Medulla oblongata (tissue), 1 donor: ENCODE results near the gene PRAMEF8.
"Not testable (repeated sequence)": the region's sequence is repeated elsewhere in the genome, so short reads cannot be mapped to it uniquely, and the experiment has no call there.

ENCODE experiments used
- DNase-seq: peaks from one replicate; pipeline ENCODE4 v3.0.0-alpha.2; 2015; ENCODE audit errors: extremely low spot score

Gene PRAMEF8

GRCh38 chr1:13285037-13285436 lies at the start of gene PRAMEF8:
TSS of gene PRAMEF8 (minus strand) at chr1:13285137. CDS start at chr1:13284091, 1,046 bp downstream.
- DNase-seq: not testable (repeated sequence)

DNA sequence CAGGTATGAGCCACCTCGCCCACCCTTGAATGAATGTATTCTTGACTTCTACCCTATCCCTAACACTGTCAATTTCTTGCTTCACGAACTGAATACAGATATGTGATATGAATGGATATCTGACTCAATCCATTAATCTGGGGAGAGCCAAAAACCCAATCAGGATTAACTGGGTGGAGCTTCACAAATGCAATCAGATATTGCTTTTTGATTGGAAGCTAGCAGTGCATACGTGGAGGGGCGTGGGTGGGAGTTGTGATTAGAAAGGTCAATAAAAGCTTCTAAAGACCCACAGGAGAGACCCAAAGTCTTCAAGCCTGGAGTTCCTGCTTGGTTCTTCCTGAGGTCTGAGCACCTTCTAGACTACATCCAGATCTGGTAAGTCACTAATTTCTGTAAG lies 30.3 kb upstream of the PRAMEF8 start, which contains the start of gene PRAMEF15:
PRAMEF15 (plus strand) TSS at position 301 of the 400 bp plus-strand sequence. CDS start 2,827 bp downstream, outside the sequence.
- not testable (repeated sequence) for DNase-seq

GRCh38 chr1:13303239-13303638 lies 18.3 kb upstream of the PRAMEF8 start, which contains the start of gene PRAMEF33:
TSS of gene PRAMEF33 (plus strand) at chr1:13303539. CDS start at chr1:13305955, 2,416 bp downstream.
- DNase-seq: not testable (repeated sequence)

DNA sequence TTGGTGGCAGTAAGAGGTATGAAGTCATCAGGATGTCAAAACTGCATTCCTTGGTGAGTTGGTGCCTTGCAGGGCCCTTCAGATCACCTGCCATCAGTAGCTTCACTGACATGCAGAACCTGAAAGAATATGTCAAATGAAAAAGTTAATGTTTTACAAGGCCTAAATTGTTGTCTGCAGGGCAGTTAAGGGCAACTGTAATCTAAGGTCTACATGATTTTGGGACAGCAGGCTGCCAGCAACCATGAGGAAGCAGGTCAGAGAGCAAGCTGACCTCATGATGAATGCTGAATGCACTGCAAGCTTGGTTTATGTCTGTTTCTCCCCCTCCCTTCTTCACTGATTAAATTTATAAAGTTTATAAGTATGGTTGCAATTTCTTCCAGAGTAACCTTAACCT lies 17.3 kb upstream of the PRAMEF8 start:
- not testable (repeated sequence) for DNase-seq

- DNase-seq: not testable (repeated sequence)
These were observed 13.8 kb upstream of the PRAMEF8 start for GRCh38 chr1:13298699-13299098.

DNA sequence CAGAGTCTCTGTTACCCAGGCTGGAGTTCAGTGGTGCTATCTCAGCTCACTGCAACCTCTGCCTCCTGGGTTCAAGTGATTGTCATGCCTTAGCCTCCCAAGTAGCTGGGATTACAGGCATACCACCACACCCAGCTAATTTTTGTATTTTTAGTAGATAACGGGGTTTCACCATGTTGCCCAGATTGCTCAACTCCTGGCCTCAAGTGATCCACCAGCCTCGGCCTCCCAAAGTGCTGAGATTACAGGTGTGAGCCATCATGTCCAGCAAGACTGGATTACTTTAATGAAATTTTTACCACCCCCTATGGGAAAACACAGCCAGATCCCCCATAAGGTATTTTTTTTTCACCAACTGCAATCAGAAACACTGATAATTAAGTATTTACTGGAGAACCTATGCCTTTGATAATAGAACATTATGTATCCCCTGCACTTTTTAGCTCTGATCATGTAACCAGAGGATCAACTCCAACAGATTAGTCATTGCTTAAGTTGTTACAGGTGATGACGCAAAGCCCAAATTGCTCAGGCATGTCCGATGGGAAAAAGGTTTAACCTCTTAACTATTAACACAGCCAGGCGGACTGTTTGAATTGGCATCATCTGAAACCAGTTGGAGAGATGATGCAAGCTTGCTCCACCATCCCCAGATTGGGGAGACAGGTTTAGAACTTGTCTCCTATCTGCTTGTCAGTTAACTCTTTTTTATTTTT lies 12.4 kb upstream of the PRAMEF8 start:
- not testable (repeated sequence) for DNase-seq

DNA sequence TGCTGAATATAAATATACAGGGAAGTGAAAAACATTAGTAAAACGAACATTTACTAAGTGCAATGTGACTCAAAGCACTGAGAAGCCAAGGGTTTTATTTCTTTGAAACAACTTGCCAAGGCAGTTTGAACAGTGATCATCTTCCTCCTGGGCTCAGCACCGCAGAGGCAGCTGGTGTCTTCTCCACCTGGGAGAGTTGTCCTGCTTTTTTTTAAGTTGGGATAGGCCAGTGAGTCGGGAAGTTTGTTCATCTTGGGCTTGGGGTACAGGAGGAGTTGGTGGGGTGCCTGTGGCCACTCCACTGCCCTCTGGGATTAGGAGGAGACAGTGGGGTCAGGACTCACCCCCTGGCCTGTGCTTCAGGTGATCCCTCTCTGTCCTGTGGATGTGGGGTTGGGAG lies 4.1 kb upstream of the PRAMEF8 start:
- DNase-seq: not testable (repeated sequence)

GRCh38 chr1:13279617-13280016 lies 5.3 kb downstream of the PRAMEF8 start:
- DNase-seq: not testable (repeated sequence)

- DNase-seq: not testable (repeated sequence)
These were observed 7.9 kb downstream of the PRAMEF8 start for GRCh38 chr1:13277016-13277415.

GRCh38 chr1:13265124-13265523 lies 19.8 kb downstream of the PRAMEF8 start:
- DNase-seq: not testable (repeated sequence)

DNA sequence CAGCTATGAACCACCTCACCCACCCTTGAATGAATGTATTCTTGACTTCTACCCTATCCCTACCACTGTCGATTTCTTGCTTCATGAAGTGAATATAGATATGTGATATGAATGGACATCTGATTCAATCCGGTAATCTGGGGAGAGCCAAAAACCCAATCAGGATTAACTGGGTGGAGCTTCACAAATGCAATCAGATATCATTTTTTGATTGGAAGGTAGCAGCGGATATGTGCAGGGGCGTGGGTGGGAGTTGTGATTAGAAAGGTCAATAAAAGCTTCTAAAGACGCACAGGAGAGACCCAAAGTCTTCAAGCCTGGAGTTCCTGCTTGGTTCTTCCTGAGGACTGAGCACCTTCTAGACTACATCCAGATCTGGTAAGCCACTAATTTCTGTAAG lies 31.0 kb downstream of the PRAMEF8 start, which contains the start of gene PRAMEF5:
PRAMEF5 (plus strand) TSS at position 301 of the 400 bp plus-strand sequence. CDS start 5,071 bp downstream, outside the sequence.
- DNase-seq: not testable (repeated sequence)

DNA sequence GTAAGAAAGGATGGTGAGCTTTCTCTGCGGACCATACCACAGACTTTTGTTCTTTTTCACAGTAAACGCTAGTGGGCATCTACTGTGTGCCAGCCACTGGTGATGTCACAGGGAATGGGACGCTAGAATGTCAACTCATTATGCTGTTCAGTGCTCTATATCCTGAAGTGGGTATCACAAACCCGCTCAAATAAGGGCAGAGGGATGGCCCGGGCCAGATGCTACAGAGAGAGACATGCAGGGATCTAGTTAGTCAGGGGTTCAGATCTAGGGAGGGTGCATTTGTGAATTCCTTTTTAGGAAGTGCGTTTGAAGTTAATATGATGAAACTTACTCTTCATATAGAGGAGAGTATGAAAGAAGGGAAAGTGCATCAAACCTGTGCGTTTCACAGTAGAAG lies 37.8 kb downstream of the PRAMEF8 start:
- DNase-seq: not testable (repeated sequence)

GRCh38 chr1:13246554-13246871 lies 38.4 kb downstream of the PRAMEF8 start:
- not testable (repeated sequence) for DNase-seq

DNA sequence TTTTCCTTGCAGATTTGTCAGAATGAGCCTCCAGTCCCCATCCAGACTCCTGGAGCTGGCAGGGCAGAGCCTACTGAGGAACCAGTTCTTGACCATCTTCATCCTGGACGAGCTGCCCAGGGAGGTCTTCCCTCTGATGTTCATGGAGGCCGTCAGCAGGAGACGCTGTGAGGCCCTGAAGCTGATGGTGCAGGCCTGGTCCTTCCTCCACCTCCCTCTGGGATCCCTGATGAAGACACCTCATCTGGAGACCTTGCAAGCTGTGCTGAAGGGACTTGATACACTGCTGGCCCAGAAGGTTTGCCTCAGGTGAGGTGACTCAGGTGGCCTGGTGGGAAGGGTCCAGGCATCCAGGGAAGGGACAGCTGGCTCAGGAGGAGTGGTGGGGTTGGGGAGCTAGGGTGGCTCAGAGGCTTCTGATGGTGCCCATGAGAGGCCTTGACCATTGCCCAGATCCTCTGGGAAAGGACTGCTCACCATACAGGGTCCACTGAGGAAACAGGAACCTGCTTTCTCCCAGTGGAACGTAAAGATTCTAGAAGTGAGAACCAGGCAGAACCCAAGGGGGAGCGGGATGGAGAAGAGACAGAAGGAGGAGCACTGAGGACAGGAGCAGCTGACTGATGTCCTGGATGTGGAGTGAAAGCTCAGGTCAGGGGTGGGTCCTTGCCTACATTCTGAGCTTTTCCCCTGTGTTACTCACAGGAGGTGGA lies 38.9 kb downstream of the PRAMEF8 start:
- not testable (repeated sequence) for DNase-seq

GRCh38 chr1:13243536-13244263 lies 41.2 kb downstream of the PRAMEF8 start:
- DNase-seq: not testable (repeated sequence)

GRCh38 chr1:13239633-13240032 lies 45.3 kb downstream of the PRAMEF8 start:
- DNase-seq: not testable (repeated sequence)

- DNase-seq: not testable (repeated sequence)
These were observed 47.4 kb downstream of the PRAMEF8 start for GRCh38 chr1:13237572-13237971.

- not testable (repeated sequence) for DNase-seq
These were observed 50.9 kb downstream of the PRAMEF8 start for GRCh38 chr1:13234057-13234456.

- not testable (repeated sequence) for DNase-seq
These were observed 52.9 kb downstream of the PRAMEF8 start for GRCh38 chr1:13232056-13232455.
